Activated CD4-positive, alpha-beta T cell treated with anti-CD3 and anti-CD28 coated beads for 36 hours (primary cell): ENCODE data around the gene MMEL1. TPM values are rescaled to one million over a fixed set of nuclear protein-coding genes. Genes with fewer than 3 reads are reported as not detected.
"Not testable (repeated sequence)": the region's sequence is repeated elsewhere in the genome, so short reads cannot be mapped to it uniquely, and the experiment has no call there.

Experiments used
- ATAC-seq: fragments of 200-7000 bp; cut with Tn5 transposase; one replicate; pipeline ENCODE4 v1.10.0; 2021; ENCODE audit warnings: mild to moderate bottlenecking, moderate library complexity
- CTCF ChIA-PET: fragments of 350-600 bp; sonication (Branson Sonifier 250); formaldehyde crosslinking; loops from one replicate; lab custom pipeline; 2021; ENCODE audit warnings: antibody characterized with exemption; lab: Charles Lee
- POLR2A ChIA-PET: fragments of 350-600 bp; sonication (Branson Sonifier 250); formaldehyde crosslinking; loops from one replicate; lab custom pipeline; 2021; ENCODE audit warnings: antibody characterized with exemption, inconsistent platforms; lab: Charles Lee
- DNase-seq: peaks from one replicate; pipeline ENCODE4 v3.0.0-alpha.2; 2020
- H3K27ac Mint-ChIP-seq: one replicate; pipeline ENCODE4 v1.8.0; 2021; ENCODE audit warnings: mixed read lengths
- H3K27me3 Mint-ChIP-seq: one replicate; pipeline ENCODE4 v1.8.0; 2021; ENCODE audit warnings: mixed read lengths
- H3K36me3 Mint-ChIP-seq: one replicate; pipeline ENCODE4 v1.8.0; 2021; ENCODE audit warnings: low read depth, mixed read lengths
- H3K4me1 Mint-ChIP-seq: one replicate; pipeline ENCODE4 v1.8.0; 2021; ENCODE audit warnings: mixed read lengths
- H3K4me3 Mint-ChIP-seq: one replicate; pipeline ENCODE4 v1.8.0; 2021; ENCODE audit warnings: mild to moderate bottlenecking, moderate library complexity, mixed read lengths
- H3K9me3 Mint-ChIP-seq: one replicate; pipeline ENCODE4 v1.8.0; 2021; ENCODE audit warnings: low read depth, mixed read lengths
- intact Hi-C, 2 experiments: fragments of 100-400 bp; cut with DNase I in 1 of 2; cut with micrococcal nuclease in 1 of 2; formaldehyde crosslinking; loops; one replicate each; pipeline versions ENCODE4 v1.14.2 to v1.15.1; 2022 to 2024; cut with DNase I, micrococcal nuclease
- total RNA-seq, 2 experiments: library from RNA; stranded (reverse); gene quantifications; one replicate each; pipeline ENCODE4 v1.2.3, GENCODE V29; 2021

Gene MMEL1
- total RNA-seq, 2 experiments from 2014 or later: 0.97 to 1.4 TPM

DNA sequence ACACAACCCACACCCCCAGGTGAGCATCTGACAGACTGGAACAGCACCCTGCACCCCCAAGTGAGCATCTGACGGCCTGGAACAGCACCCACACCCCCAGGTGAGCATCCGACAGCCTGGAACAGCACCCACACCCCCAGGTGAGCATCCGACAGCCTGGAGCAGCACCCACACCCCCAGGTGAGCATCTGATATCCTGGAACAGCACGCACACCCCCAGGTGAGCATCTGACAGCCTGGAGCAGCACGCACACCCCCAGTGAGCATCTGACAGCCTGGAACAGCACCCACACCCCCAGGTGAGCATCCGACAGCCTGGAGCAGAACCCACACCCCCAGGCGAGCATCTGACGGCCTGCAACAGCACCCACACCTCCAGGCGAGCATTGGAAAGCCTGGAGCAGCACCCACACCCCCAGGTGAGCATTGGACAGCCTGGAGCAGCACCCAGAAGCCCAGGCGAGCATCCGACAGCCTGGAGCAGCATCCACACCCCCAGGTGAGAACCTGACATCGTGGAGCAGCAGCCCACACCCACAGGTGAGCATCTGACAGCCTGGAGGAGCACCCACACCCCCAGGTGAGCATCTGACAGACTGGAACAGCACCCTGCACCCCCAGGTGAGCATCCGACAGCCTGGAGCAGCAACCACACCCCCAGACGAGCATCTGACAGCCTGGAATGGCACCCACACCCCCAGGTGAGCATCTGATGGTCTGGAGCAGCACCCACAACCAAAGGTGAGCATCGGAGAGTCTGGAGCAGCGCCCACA is 19.5 kb upstream of the MMEL1 start:
- peaks cover 37% of the 10 kb centered on the region for H3K27me3 Mint-ChIP-seq
- intact Hi-C loops, H3K36me3 Mint-ChIP-seq, POLR2A ChIA-PET, H3K4me3 Mint-ChIP-seq, ATAC-seq, H3K9me3 Mint-ChIP-seq, H3K4me1 Mint-ChIP-seq, H3K27ac Mint-ChIP-seq, CTCF ChIA-PET: not testable (repeated sequence)
- peak; percentile 12 for DNase-seq

GRCh38 chr1:2650967-2651645 is 18.3 kb upstream of the MMEL1 start:
- POLR2A ChIA-PET: no interaction called here

GRCh38 chr1:2646837-2647236 is 14.0 kb upstream of the MMEL1 start:
- ChIA-PET POLR2A (no interaction called here), CTCF (no interaction called here)
- no peaks in the 10 kb centered on the region for H3K4me1 Mint-ChIP-seq
- no peak overlapping the region for H3K4me3 Mint-ChIP-seq
- H3K27me3 Mint-ChIP-seq: no peaks in the 10 kb centered on the region
- H3K9me3 Mint-ChIP-seq: peaks cover 12% of the 10 kb centered on the region
- ATAC-seq (no peak), DNase-seq (no peak)
- H3K27ac Mint-ChIP-seq: no peak overlapping the region
- intact Hi-C loops: loop anchor here in 1 of 2 experiments (10.0 kb wide), 1 partner anchor 1128 kb away; the partner anchor contains the start of gene SMIM1
- peaks cover 3% of the 10 kb centered on the region for H3K36me3 Mint-ChIP-seq

More at GRCh38 chr1:2650967-2651645, 18.3 kb upstream of the MMEL1 start:
- ATAC-seq (no peak), DNase-seq (peak; percentile 2)
- Mint-ChIP-seq H3K9me3 (peaks cover 11% of the 10 kb centered on the region), H3K4me3 (no peak overlapping the region), H3K36me3 (peaks cover 1% of the 10 kb centered on the region), H3K4me1 (no peaks in the 10 kb centered on the region), H3K27ac (no peak overlapping the region), H3K27me3 (peaks cover 36% of the 10 kb centered on the region)
- intact Hi-C loops: no loop called here
- CTCF ChIA-PET: no interaction called here

DNA sequence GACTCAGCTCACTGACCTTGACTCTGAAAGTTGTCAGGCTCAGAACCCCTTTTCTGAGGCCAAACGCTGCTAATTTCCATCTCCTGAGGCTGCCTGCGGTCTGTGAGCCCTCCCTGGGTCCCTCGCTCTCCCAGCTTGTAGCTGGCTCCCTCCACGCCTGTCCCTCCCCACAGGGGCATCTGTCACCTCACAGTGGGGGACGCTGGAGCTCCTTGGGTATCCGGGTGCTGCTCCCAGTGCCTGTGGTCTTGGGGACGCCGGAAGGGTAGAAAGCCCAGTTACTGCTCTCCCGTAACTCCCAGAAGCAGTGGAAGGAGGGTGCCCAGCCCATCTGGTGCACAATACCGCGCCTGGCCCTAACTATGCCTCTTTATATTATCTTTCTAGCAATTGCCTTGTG is 13.0 kb upstream of the MMEL1 start:
- Mint-ChIP-seq H3K4me3 (no peak overlapping the region), H3K4me1 (no peaks in the 10 kb centered on the region), H3K36me3 (peaks cover 3% of the 10 kb centered on the region), H3K27me3 (no peaks in the 10 kb centered on the region), H3K9me3 (peaks cover 12% of the 10 kb centered on the region), H3K27ac (no peak overlapping the region)
- no peak for ATAC-seq
- intact Hi-C loops: loop anchor here in 1 of 2 experiments (10.0 kb wide), 1 partner anchor 1129 kb away; the partner anchor contains the start of gene SMIM1
- CTCF ChIA-PET: interaction anchor here (0.6 kb wide), 2 partner anchors 76 to 226 kb away, joined by 3 read pairs; no protein-coding TSS in a partner anchor
- POLR2A ChIA-PET: no interaction called here
- DNase-seq: no peak

DNA sequence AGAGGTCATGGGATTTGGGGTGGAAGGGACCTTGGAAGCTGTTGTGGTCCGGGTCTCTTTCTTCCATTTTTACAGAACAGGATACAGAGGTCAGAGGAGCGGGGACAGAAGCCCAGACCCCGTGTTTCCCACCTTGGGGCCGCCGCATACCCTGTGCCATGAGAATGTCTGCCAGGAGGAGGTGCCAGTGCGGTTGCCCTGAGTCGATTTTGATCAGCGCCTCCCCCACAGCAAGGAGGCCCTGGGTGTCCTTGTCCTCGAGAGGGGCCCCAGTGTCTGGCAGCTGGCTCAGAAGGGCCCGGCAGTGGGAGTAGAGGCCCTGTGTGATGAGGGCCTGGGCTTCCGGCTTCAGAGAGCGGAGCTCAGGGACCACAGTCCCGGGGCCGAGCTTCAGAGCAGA is 12.3 kb upstream of the MMEL1 start:
- H3K27ac Mint-ChIP-seq: no peak overlapping the region
- DNase-seq (no peak), ATAC-seq (no peak)
- no peak overlapping the region for H3K4me3 Mint-ChIP-seq
- H3K4me1 Mint-ChIP-seq: no peaks in the 10 kb centered on the region
- peaks cover 12% of the 10 kb centered on the region for H3K9me3 Mint-ChIP-seq
- ChIA-PET POLR2A (no interaction called here), CTCF (interaction anchor here (0.6 kb wide), 1 partner anchor 75 kb away, joined by 3 read pairs; no protein-coding TSS in a partner anchor)
- intact Hi-C loops: loop anchor here in 1 of 2 experiments (10.0 kb wide), 1 partner anchor 1130 kb away; the partner anchor contains the start of gene SMIM1
- H3K36me3 Mint-ChIP-seq: peaks cover 3% of the 10 kb centered on the region
- H3K27me3 Mint-ChIP-seq: no peaks in the 10 kb centered on the region

- Mint-ChIP-seq H3K36me3 (peaks cover 3% of the 10 kb centered on the region), H3K4me3 (no peak overlapping the region), H3K27ac (no peak overlapping the region), H3K9me3 (peaks cover 12% of the 10 kb centered on the region), H3K27me3 (no peaks in the 10 kb centered on the region), H3K4me1 (no peaks in the 10 kb centered on the region)
- no peak for ATAC-seq
- CTCF ChIA-PET: no interaction called here
- intact Hi-C loops: loop anchor here (5.0 to 10.0 kb wide), 2 partner anchors 232 to 1130 kb away; partner anchors contain the start of genes PEX10 (in 1 of the 2) and SMIM1 (in 1 of the 2)
- POLR2A ChIA-PET: no interaction called here
- DNase-seq: no peak
Measured at GRCh38 chr1:2644591-2645101, 11.8 kb upstream of the MMEL1 start.

GRCh38 chr1:2644171-2644570 is 11.4 kb upstream of the MMEL1 start:
- Mint-ChIP-seq H3K4me1 (no peaks in the 10 kb centered on the region), H3K36me3 (peaks cover 3% of the 10 kb centered on the region), H3K9me3 (peaks cover 12% of the 10 kb centered on the region), H3K27ac (no peak overlapping the region), H3K27me3 (no peaks in the 10 kb centered on the region), H3K4me3 (no peak overlapping the region)
- CTCF ChIA-PET: no interaction called here
- ATAC-seq (no peak), DNase-seq (no peak)
- intact Hi-C loops: loop anchor here (5.0 to 10.0 kb wide), 2 partner anchors 232 to 1131 kb away; partner anchors contain the start of genes PEX10 (in 1 of the 2) and SMIM1 (in 1 of the 2)
- POLR2A ChIA-PET: no interaction called here

DNA sequence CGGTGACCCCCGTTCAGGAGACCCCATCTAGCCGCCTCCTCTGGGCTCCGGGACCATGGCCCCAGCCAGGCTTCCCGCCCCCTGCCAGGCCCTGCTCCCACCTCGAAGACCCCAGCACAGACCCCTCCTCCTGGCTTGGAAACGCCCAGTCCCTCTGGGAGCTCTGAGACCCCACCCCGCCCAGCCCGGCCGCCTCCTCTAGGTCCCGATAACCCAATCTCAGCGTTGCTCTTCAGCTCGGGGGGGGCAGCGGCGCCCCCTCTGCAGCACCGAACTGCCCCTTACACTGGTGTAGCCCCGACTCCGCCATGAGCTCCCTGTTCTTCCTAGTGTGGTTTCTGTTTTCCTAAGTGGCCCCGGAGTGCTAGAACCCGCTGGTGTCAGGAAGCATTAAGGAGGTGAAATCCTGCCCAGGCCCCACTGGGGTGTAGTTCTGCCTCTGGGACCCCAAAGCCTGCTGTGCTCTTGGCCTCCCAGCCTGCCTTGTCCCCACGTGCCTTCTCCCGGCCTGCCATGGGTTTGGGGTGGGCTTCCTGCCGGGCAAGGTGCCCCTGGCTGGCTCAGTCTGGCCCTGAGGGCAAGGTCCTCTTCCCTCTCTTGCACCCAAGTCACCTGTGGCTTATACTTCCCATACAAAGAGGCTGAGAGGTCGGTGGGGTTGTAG is 10.7 kb upstream of the MMEL1 start:
- no peak for DNase-seq
- no peaks in the 10 kb centered on the region for H3K27me3 Mint-ChIP-seq
- CTCF ChIA-PET: no interaction called here
- intact Hi-C loops: loop anchor here (1.0 to 10.0 kb wide), 14 partner anchors 57 to 1257 kb away; partner anchors contain the start of genes PRXL2B (in 2 of the 2), TNFRSF14 (in 2 of the 2), C1orf174 (in 1 of the 2) and MORN1 (in 1 of the 2)
- no peaks in the 10 kb centered on the region for H3K4me1 Mint-ChIP-seq
- H3K36me3 Mint-ChIP-seq: peaks cover 3% of the 10 kb centered on the region
- ATAC-seq: no peak
- H3K4me3 Mint-ChIP-seq: peak overlapping the region; percentile 46
- H3K27ac Mint-ChIP-seq: no peak overlapping the region
- H3K9me3 Mint-ChIP-seq: peaks cover 12% of the 10 kb centered on the region
- POLR2A ChIA-PET: no interaction called here

DNA sequence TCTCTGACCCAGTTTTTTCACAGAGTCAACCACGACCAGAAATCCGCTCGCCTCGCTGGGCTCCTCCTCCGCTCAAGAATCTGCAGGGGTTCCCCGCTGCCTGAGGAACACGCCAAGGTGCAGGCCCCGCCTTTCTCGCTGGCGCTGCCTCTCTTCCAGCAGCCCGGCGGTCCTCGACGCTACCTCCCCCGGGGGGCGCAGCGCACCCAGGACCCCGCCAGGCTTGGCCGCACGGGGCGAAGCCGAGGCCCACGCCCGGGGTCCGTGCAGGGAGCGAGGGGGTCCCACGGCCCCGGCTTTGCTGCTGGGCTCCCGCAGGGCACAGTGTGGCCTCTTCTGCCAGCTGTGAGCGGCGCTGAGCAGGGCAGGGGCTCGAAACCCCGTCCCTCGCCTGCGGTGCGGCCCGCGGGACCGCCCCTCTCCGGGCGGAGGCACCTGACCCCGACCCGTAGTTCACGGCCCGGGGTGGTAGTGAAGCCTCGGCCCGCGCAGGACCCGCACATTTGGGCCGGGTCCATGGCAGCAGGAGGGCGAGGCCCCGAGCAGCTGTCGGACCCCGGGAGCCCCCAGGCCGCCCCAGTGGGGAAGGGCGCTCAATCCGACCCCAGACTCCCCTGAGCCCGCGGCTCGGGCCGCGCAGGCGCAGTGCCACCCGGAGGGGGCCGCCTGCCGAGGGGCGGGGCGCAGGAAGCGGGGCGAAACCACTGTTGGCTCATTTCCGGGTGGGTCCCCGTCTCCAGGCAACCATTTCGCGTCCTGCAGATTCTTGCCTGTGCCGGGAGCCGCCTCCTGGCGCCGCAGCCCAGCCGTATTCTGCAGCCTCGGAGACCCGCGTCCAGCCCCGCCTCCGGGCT is 10.0 kb upstream of the MMEL1 start:
- Mint-ChIP-seq H3K27ac (peak overlapping the region; percentile 83), H3K27me3 (no peaks in the 10 kb centered on the region), H3K4me3 (peak overlapping the region; percentile 80), H3K9me3 (peaks cover 8% of the 10 kb centered on the region), H3K36me3 (peaks cover 3% of the 10 kb centered on the region), H3K4me1 (no peaks in the 10 kb centered on the region)
- DNase-seq (peak; percentile 97), ATAC-seq (peak; percentile 86)
- ChIA-PET CTCF (no interaction called here), POLR2A (no interaction called here)
- intact Hi-C loops: loop anchor here (1.0 to 10.0 kb wide), 15 partner anchors 56 to 1258 kb away; partner anchors contain the start of genes PANK4 (in 2 of the 2), PRXL2B (in 2 of the 2), TNFRSF14 (in 2 of the 2) and C1orf174 (in 1 of the 2)

DNA sequence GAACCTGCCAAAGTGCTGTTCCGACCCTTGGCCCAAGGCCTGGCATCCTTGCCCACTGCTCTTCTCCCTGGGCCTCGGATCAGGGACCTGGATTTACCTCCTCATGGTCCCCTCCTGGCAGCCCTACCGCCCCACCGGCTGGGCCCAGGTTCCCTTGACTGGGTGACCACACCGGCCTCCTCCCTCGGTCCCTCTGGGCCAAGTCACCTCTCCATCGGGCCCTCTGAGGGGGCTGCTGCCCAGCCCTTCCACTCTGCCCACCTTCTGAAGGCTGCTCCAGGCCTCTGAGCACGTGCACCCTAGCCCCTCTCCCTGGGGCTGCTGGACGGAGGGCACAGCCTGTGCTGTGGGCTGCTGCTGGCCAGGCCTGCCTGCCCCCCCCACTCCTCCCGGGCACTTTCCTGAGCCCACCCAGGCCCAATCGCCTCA is 9.3 kb upstream of the MMEL1 start:
- Mint-ChIP-seq H3K4me3 (peak overlapping the region; percentile 80), H3K27ac (peak overlapping the region; percentile 83), H3K9me3 (peaks cover 6% of the 10 kb centered on the region), H3K36me3 (peaks cover 3% of the 10 kb centered on the region), H3K4me1 (no peaks in the 10 kb centered on the region), H3K27me3 (no peaks in the 10 kb centered on the region)
- DNase-seq (no peak), ATAC-seq (no peak)
- CTCF ChIA-PET: no interaction called here
- POLR2A ChIA-PET: no interaction called here
- intact Hi-C loops: loop anchor here (1.0 to 10.0 kb wide), 9 partner anchors 55 to 1259 kb away; partner anchors contain the start of genes C1orf174 (in 1 of the 2), PANK4 (in 1 of the 2), PEX10 (in 1 of the 2) and PRXL2B (in 1 of the 2)
